Gastroesophageal sphincter (tissue), 4 donors: ENCODE results near the gene PSORS1C1. TPM values are rescaled to one million over a fixed set of nuclear protein-coding genes. Genes with fewer than 3 reads are reported as not detected.
A peak's percentile ranks its signal among the peaks of the same experiment; 100 is the strongest.

Experiments used
- ATAC-seq: fragments of 150-250 bp; one replicate; pipeline ENCODE4 v1.9.1; 2016; ENCODE audit warnings: mild to moderate bottlenecking, moderate library complexity
- H3K27ac ChIP-seq, 4 donors: fragments of 200-600 bp; sonication (generic) in 3 of 4; 1 replicate in 3 of 4; 2 replicates in 1 of 4; pipeline ENCODE4 v1.5.1; 2016 to 2019
- H3K27me3 ChIP-seq: fragments of 200-600 bp; sonication (generic); one replicate; pipeline ENCODE4 v1.5.1; 2019
- H3K36me3 ChIP-seq, 2 donors: fragments of 200-600 bp; sonication (generic); one replicate each; pipeline ENCODE4 v1.5.1; 2019; ENCODE audit warnings: control low read depth in 1 of 2
- H3K4me1 ChIP-seq, 3 donors: fragments of 200-600 bp; sonication (generic); 1 replicate in 2 of 3; 2 replicates in 1 of 3; pipeline ENCODE4 v1.5.1; 2016 to 2019; ENCODE audit warnings: control low read depth in 2 of 3
- H3K4me3 ChIP-seq, 2 donors: fragments of 200-600 bp; sonication (generic); one replicate each; pipeline ENCODE4 v1.5.1; 2019; ENCODE audit warnings: mild to moderate bottlenecking in 1 of 2, moderate library complexity in 1 of 2
- H3K9me3 ChIP-seq, 3 donors: fragments of 200-600 bp; sonication (generic); one replicate each; pipeline ENCODE4 v1.5.1; 2017 to 2019; ENCODE audit warnings: control low read depth in 2 of 3
- EP300 ChIP-seq: sonication (generic); formaldehyde crosslinking; IDR thresholded peaks from one replicate; pipeline ENCODE4 v1.6.1; 2017; ENCODE audit warnings: antibody characterized with exemption, mild to moderate bottlenecking
- POLR2A ChIP-seq, 2 donors: fragments of 450-650 bp; IDR thresholded peaks; one replicate each; pipeline ENCODE4 v1.6.1; 2017; ENCODE audit warnings: antibody characterized with exemption in 2 of 2, mild to moderate bottlenecking in 2 of 2, moderate library complexity in 1 of 2
- POLR2AphosphoS5 ChIP-seq: sonication (generic); formaldehyde crosslinking; IDR thresholded peaks from one replicate; pipeline ENCODE4 v1.6.1; 2017; ENCODE audit warnings: antibody characterized with exemption
- WGBS, 2 donors: methylation state at CpG; one replicate each; pipeline ENCODE4 v1.1.5; 2018; ENCODE audit warnings: low coverage in 1 of 2; 5-methylcytosine and 5-hydroxymethylcytosine counted together
- total RNA-seq, 4 donors: library from RNA; depleted of rRNA; stranded (reverse); fragments of >200 nt; gene quantifications; one replicate each; pipeline ENCODE4 v1.1.0, GENCODE V29; 2016
- TF ChIP-seq, protein P1 (sequence below), 4 experiments: fragments of 200-600 bp in 2 of 4; fragments of 450-650 bp in 2 of 4; sonication (generic) in 1 of 4; IDR thresholded peaks; one replicate each; pipeline ENCODE4 v1.5.1; 2017 to 2019; ENCODE audit warnings: antibody characterized with exemption in 4 of 4, mild to moderate bottlenecking in 2 of 4, moderate library complexity in 2 of 4

PSORS1C1 gene
- total RNA-seq, 4 donors from 2014 or later, result 0.12 to 7.8 (median 1.7) TPM

- no peak overlapping the region for H3K27ac ChIP-seq
Measured at GRCh38 chr6:31126396-31127175, 12.0 kb downstream of the PSORS1C1 start.

GRCh38 chr6:31128093-31128676, 13.6 kb downstream of the PSORS1C1 start:
- no peak for ATAC-seq
- Histone ChIP-seq H3K27me3 (no peaks in the 10 kb centered on the region), H3K9me3 (no peaks in the 10 kb centered on the region), H3K36me3 (peaks cover 0 to 3% of the 10 kb centered on the region in 2 donors), H3K4me3 (no peak overlapping the region), H3K4me1 (peaks cover 0 to 13% (median 0%) of the 10 kb centered on the region in 3 donors), H3K27ac (no peak overlapping the region)
- WGBS, 2 donors, result 0 to 5% methylated on average over 3 to 8 of the region's 8 CpGs
- TF ChIP-seq, protein P1, sequence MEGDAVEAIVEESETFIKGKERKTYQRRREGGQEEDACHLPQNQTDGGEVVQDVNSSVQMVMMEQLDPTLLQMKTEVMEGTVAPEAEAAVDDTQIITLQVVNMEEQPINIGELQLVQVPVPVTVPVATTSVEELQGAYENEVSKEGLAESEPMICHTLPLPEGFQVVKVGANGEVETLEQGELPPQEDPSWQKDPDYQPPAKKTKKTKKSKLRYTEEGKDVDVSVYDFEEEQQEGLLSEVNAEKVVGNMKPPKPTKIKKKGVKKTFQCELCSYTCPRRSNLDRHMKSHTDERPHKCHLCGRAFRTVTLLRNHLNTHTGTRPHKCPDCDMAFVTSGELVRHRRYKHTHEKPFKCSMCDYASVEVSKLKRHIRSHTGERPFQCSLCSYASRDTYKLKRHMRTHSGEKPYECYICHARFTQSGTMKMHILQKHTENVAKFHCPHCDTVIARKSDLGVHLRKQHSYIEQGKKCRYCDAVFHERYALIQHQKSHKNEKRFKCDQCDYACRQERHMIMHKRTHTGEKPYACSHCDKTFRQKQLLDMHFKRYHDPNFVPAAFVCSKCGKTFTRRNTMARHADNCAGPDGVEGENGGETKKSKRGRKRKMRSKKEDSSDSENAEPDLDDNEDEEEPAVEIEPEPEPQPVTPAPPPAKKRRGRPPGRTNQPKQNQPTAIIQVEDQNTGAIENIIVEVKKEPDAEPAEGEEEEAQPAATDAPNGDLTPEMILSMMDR (IDR thresholded peaks at IDR 0.05), result peak in 3 of 4 experiments; percentile 61 to 82 (median 66)
- no peak for TF ChIP-seq EP300

More at GRCh38 chr6:31126396-31127175, 12.0 kb downstream of the PSORS1C1 start:
- H3K36me3 ChIP-seq, result peaks cover 0 to 3% of the 10 kb centered on the region in 2 donors
- TF ChIP-seq POLR2AphosphoS5 (no peak), POLR2A (IDR thresholded peaks at IDR 0.05) (no peak), EP300 (no peak)
- TF ChIP-seq, protein P1 (IDR thresholded peaks at IDR 0.05), result no peak
- ATAC-seq, result no peak
- peaks cover 0 to 27% (median 10%) of the 10 kb centered on the region in 3 donors for H3K4me1 ChIP-seq
- 41 to 79% methylated on average over 4 to 6 of the region's 16 CpGs for WGBS, 2 donors
- H3K9me3 ChIP-seq, result no peaks in the 10 kb centered on the region
- H3K27me3 ChIP-seq, result no peaks in the 10 kb centered on the region
- no peak overlapping the region for H3K4me3 ChIP-seq

DNA sequence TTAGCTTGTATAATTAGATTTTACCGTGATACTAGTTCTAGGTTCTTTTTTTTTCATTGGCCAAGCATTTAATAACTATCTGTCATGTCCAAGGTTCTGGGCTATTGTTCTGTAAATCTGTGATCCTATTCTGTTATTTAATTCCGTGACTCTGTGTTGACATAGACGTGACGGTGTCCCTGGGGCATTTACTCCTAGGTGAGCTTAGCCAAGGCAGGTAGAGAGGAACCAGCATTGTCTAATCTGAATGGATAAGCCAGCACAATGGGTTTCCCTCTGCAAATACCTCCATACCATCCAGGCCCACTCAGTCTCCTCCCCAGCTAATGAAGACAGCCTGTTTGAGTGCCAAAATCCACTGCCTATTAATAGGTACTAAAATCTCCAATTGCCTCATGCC, 14.5 kb downstream of the PSORS1C1 start:
- 24 to 33% methylated on average over 4 of the region's 4 CpGs for WGBS, 2 donors
- Histone ChIP-seq H3K27me3 (no peaks in the 10 kb centered on the region), H3K4me3 (no peak overlapping the region), H3K36me3 (peaks cover 0 to 3% of the 10 kb centered on the region in 2 donors), H3K27ac (no peak overlapping the region), H3K9me3 (no peaks in the 10 kb centered on the region), H3K4me1 (peaks cover 0 to 5% (median 0%) of the 10 kb centered on the region in 3 donors)
- TF ChIP-seq, protein P1 (IDR thresholded peaks at IDR 0.05), result no peak
- TF ChIP-seq POLR2A (IDR thresholded peaks at IDR 0.05), result no peak
- no peak for TF ChIP-seq POLR2AphosphoS5
- TF ChIP-seq EP300, result no peak
- ATAC-seq, result no peak

DNA sequence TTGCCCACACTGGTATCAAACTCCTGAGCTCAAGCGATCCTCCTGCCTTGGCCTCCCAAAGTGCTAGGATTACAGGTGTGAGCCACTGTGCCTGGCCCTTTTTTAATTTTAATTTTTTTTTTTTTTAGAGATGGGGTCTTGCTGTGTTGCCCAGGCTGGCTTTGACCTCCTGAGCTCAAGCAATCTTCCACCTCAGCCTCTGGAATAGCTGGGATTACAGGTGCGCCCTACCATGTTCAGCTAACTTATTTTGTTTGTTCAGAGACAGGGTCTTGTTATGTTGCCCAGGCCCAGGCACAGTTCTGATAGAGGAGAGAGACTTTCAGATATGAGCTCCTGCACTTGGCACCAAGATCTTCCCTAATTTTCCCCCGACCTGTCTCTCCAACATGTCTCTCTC, 16.2 kb downstream of the PSORS1C1 start:
- peaks cover 0 to 3% of the 10 kb centered on the region in 2 donors for H3K36me3 ChIP-seq
- WGBS, 2 donors, result 93 to 100% methylated on average over 1 to 3 of the region's 3 CpGs
- no peak overlapping the region for H3K4me3 ChIP-seq
- TF ChIP-seq, protein P1 (IDR thresholded peaks at IDR 0.05), result no peak
- no peak for TF ChIP-seq POLR2A (IDR thresholded peaks at IDR 0.05)
- H3K9me3 ChIP-seq, result no peaks in the 10 kb centered on the region
- no peaks in the 10 kb centered on the region for H3K27me3 ChIP-seq
- no peak for ATAC-seq
- H3K4me1 ChIP-seq, result no peaks in the 10 kb centered on the region
- H3K27ac ChIP-seq, result no peak overlapping the region

- Histone ChIP-seq H3K4me1 (no peaks in the 10 kb centered on the region), H3K27me3 (no peaks in the 10 kb centered on the region), H3K36me3 (no peaks in the 10 kb centered on the region), H3K27ac (no peak overlapping the region), H3K4me3 (no peak overlapping the region), H3K9me3 (no peaks in the 10 kb centered on the region)
- no peak for ATAC-seq
- TF ChIP-seq EP300 (no peak), POLR2AphosphoS5 (no peak), POLR2A (IDR thresholded peaks at IDR 0.05) (no peak)
- TF ChIP-seq, protein P1 (IDR thresholded peaks at IDR 0.05), result no peak
- WGBS, 2 donors, result 68 to 84% methylated on average over 2 to 3 of the region's 3 CpGs
Measured at GRCh38 chr6:31131595-31131994, 17.0 kb downstream of the PSORS1C1 start.
